Tibial nerve (tissue), 3 donors: ENCODE results near the gene PRKCB.
"Not testable (repeated sequence)": the region's sequence is repeated elsewhere in the genome, so short reads cannot be mapped to it uniquely, and the experiment has no call there.

ENCODE experiments used
- POLR2A ChIP-seq, 2 donors: fragments of 450-650 bp; IDR thresholded peaks; one replicate each; pipeline ENCODE4 v1.6.1; 2017; ENCODE audit warnings: antibody characterized with exemption in 2 of 2, mild to moderate bottlenecking in 2 of 2, moderate library complexity in 2 of 2
- TF ChIP-seq, protein P1 (sequence below), 5 experiments: fragments of 200-600 bp in 3 of 5; fragments of 450-650 bp in 2 of 5; sonication (generic) in 3 of 5; IDR thresholded peaks; one replicate each; pipeline ENCODE4 v1.5.1; 2016 to 2019; ENCODE audit warnings: antibody characterized with exemption in 5 of 5, mild to moderate bottlenecking in 3 of 5, moderate library complexity in 2 of 5

DNA sequence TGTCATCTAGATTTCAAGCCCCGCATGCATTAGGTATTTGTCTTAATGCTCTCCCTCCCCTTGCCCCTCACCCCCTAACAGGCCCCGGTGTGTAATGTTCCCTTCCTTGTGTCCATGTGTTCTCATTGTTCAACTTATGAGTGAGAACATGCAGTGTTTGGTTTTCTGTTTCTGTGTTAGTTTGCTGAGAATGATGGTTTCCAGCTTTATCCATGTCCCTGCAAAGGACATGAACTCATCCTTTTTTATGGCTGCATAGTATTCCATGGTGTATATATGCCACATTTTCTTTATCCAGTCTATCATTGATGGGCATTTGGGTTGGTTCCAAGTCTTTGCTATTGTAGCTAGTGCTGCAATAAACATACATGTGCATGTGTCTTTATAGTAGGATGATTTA, 269.7 kb downstream of the PRKCB start:
- TF ChIP-seq, protein P1, sequence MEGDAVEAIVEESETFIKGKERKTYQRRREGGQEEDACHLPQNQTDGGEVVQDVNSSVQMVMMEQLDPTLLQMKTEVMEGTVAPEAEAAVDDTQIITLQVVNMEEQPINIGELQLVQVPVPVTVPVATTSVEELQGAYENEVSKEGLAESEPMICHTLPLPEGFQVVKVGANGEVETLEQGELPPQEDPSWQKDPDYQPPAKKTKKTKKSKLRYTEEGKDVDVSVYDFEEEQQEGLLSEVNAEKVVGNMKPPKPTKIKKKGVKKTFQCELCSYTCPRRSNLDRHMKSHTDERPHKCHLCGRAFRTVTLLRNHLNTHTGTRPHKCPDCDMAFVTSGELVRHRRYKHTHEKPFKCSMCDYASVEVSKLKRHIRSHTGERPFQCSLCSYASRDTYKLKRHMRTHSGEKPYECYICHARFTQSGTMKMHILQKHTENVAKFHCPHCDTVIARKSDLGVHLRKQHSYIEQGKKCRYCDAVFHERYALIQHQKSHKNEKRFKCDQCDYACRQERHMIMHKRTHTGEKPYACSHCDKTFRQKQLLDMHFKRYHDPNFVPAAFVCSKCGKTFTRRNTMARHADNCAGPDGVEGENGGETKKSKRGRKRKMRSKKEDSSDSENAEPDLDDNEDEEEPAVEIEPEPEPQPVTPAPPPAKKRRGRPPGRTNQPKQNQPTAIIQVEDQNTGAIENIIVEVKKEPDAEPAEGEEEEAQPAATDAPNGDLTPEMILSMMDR (IDR thresholded peaks at IDR 0.05), result not testable (repeated sequence)
- TF ChIP-seq POLR2A (IDR thresholded peaks at IDR 0.05), result not testable (repeated sequence)
